Measurements from ENCODE around the gene CD86. TPM values are rescaled to one million over a fixed set of nuclear protein-coding genes. Genes with fewer than 3 reads are reported as not detected.

CD86 gene, protein sequence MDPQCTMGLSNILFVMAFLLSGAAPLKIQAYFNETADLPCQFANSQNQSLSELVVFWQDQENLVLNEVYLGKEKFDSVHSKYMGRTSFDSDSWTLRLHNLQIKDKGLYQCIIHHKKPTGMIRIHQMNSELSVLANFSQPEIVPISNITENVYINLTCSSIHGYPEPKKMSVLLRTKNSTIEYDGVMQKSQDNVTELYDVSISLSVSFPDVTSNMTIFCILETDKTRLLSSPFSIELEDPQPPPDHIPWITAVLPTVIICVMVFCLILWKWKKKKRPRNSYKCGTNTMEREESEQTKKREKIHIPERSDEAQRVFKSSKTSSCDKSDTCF
- 10 to 100 TPM in 2 of 4 donors, 1 to 10 TPM in 2; 5.7 to 10.9 (median 8.4) TPM for total RNA-seq

DNA sequence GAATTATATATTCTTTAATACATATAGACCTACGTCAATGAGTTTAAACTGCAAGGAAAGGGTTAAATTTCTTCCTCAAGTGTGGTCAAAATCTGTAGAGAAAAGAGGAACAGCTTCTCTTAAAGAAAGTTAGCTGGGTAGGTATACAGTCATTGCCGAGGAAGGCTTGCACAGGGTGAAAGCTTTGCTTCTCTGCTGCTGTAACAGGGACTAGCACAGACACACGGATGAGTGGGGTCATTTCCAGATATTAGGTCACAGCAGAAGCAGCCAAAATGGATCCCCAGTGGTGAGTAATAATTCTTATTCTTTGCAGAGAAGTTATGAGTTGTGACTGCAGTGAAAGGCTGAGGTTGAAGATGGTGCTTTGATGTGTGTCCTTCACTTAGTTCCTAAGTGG is at the start of gene CD86:
Gene CD86 (plus strand): TSS at position 148 of the 400 bp plus-strand sequence. CDS start 128 bp downstream, at position 276.
- no peaks in the 10 kb centered on the region for H3K36me3 ChIP-seq
- H3K9me3 ChIP-seq: no peaks in the 10 kb centered on the region
- no peaks in the 10 kb centered on the region for H3K4me1 ChIP-seq
- WGBS, 2 donors: 43 to 45% methylated on average over 3 of the region's 3 CpGs
- peak within 1 kb of the TSS in 2 of 4 donors; percentile 30 to 31 for H3K4me3 ChIP-seq
- peak in 1 of 2 donors; percentile 43 for TF ChIP-seq EP300 (IDR thresholded peaks at IDR 0.05)
- TF ChIP-seq, protein P1, sequence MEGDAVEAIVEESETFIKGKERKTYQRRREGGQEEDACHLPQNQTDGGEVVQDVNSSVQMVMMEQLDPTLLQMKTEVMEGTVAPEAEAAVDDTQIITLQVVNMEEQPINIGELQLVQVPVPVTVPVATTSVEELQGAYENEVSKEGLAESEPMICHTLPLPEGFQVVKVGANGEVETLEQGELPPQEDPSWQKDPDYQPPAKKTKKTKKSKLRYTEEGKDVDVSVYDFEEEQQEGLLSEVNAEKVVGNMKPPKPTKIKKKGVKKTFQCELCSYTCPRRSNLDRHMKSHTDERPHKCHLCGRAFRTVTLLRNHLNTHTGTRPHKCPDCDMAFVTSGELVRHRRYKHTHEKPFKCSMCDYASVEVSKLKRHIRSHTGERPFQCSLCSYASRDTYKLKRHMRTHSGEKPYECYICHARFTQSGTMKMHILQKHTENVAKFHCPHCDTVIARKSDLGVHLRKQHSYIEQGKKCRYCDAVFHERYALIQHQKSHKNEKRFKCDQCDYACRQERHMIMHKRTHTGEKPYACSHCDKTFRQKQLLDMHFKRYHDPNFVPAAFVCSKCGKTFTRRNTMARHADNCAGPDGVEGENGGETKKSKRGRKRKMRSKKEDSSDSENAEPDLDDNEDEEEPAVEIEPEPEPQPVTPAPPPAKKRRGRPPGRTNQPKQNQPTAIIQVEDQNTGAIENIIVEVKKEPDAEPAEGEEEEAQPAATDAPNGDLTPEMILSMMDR (IDR thresholded peaks at IDR 0.05): no peak
- H3K27me3 ChIP-seq: no peaks in the 10 kb centered on the region
- no peak within 1 kb of the TSS for H3K27ac ChIP-seq
- no peak for DNase-seq (ENCODE audit: low spot score in 2 of 2)

DNA sequence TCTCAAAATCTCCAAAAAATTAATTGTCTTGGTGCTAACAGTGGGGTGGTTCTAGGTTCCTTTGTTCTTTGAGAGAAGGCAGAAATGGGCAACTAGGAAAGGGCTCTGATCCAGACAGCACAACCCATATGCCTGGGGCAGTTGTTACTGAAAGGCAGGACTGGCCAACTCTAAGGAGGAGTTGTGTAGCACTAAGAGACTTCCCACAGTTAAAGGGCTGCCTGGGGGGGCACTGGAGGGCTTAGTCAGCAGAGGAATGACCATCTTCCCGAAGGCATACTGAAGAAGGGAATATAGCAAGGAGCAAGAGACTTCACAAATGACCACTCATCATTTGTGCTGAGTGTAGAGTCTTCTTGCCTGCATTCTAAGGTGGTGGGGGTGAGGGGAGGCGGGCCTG is 48.9 kb upstream of the CD86 start:
- H3K4me1 ChIP-seq: no peaks in the 10 kb centered on the region
- no peaks in the 10 kb centered on the region for H3K9me3 ChIP-seq
- no peak overlapping the region for H3K27ac ChIP-seq
- no peak for TF ChIP-seq POLR2A (IDR thresholded peaks at IDR 0.05)
- TF ChIP-seq, protein P1 (IDR thresholded peaks at IDR 0.05): no peak
- 71 to 83% methylated on average over 2 of the region's 2 CpGs for WGBS, 2 donors
- no peak overlapping the region for H3K4me3 ChIP-seq
- no peak for DNase-seq (ENCODE audit: low spot score in 2 of 2)
- H3K27me3 ChIP-seq: no peaks in the 10 kb centered on the region
- H3K36me3 ChIP-seq: no peaks in the 10 kb centered on the region

DNA sequence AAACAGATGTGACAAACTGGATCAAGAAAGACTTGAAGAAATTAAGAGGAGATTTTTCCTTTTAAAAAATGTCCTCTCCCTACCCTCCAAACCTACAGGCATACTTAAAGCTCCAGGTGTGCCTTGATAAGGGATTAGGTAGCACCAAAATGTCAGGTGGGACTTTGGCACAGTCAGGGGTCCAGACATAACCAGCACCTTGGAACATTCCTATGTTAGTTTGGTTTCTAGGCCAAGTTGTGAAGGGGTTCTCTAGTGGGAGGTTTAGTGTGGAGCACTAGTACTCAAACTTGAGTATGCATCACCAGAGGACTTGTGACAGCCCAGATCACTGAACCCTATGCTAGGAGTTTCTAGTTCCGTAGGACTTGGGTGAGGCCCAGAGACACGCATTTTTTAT is 47.0 kb upstream of the CD86 start:
- DNase-seq (ENCODE audit: low spot score in 2 of 2): no peak
- WGBS, 2 donors: 91 to 93% methylated on average over 2 of the region's 2 CpGs
- TF ChIP-seq POLR2A (IDR thresholded peaks at IDR 0.05) (no peak), EP300 (IDR thresholded peaks at IDR 0.05) (no peak)
- TF ChIP-seq, protein P1 (IDR thresholded peaks at IDR 0.05): no peak

DNA sequence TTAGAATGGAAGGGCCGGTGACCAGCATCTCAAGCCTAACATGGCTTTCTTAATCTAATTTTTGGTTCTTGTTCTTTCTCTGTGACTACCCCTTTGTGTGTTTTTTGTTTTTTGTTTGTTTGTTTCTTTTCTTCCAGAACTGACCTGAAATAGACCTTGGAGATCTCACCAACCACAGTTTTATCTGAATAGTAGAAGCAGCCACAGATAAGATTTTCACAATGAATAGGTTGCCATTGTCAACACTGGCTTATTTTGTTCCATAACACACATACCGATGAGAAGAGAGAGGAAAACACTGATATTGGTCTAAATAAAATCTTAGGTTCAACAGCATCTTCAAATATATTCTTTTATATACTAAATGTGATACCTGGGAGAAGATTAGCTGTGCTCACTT is 44.7 kb upstream of the CD86 start:
- no peaks in the 10 kb centered on the region for H3K27me3 ChIP-seq
- H3K27ac ChIP-seq: no peak overlapping the region
- H3K36me3 ChIP-seq: no peaks in the 10 kb centered on the region
- no peak for DNase-seq (ENCODE audit: low spot score in 2 of 2)
- no peak overlapping the region for H3K4me3 ChIP-seq
- 84 to 87% methylated on average over 2 of the region's 2 CpGs for WGBS, 2 donors
- H3K9me3 ChIP-seq: no peaks in the 10 kb centered on the region
- H3K4me1 ChIP-seq: no peaks in the 10 kb centered on the region
- TF ChIP-seq, protein P1 (IDR thresholded peaks at IDR 0.05): no peak
- no peak for TF ChIP-seq POLR2A (IDR thresholded peaks at IDR 0.05)
- TF ChIP-seq EP300 (IDR thresholded peaks at IDR 0.05): no peak

More for the DNA sequence above, 47.0 kb upstream of the CD86 start:
- Histone ChIP-seq H3K27ac (no peak overlapping the region), H3K9me3 (no peaks in the 10 kb centered on the region), H3K36me3 (no peaks in the 10 kb centered on the region), H3K4me3 (no peak overlapping the region), H3K4me1 (no peaks in the 10 kb centered on the region), H3K27me3 (no peaks in the 10 kb centered on the region)

DNA sequence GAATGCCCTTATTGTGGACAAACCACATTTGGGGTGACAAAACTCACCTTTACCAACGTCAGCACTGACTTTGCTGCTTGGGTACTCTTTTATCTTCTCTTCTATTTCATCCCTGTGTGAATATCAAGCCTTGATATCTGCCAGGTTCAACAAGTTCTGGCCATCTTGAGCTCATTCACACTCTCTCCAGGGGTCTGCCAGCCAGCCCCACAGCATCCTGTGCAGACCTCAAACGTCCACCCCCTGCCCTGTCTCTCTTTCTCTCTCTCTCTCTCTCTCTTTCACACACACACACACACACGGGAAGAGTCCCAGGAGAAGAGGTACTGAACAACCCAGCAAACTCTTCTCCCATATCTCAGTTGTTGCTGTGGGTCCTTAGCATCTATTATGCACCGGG is 43.8 kb upstream of the CD86 start:
- TF ChIP-seq, protein P1 (IDR thresholded peaks at IDR 0.05): no peak
- TF ChIP-seq POLR2A (IDR thresholded peaks at IDR 0.05) (no peak), EP300 (IDR thresholded peaks at IDR 0.05) (no peak)
- no peaks in the 10 kb centered on the region for H3K9me3 ChIP-seq
- no peaks in the 10 kb centered on the region for H3K4me1 ChIP-seq
- no peaks in the 10 kb centered on the region for H3K27me3 ChIP-seq
- WGBS, 2 donors: 35 to 44% methylated on average over 4 of the region's 4 CpGs
- no peak overlapping the region for H3K27ac ChIP-seq
- no peak for DNase-seq (ENCODE audit: low spot score in 2 of 2)
- no peak overlapping the region for H3K4me3 ChIP-seq
- H3K36me3 ChIP-seq: no peaks in the 10 kb centered on the region
